PC-9 (cell line): Measurements from ENCODE around the gene PTPN13. TPM values are rescaled to one million over a fixed set of nuclear protein-coding genes. Genes with fewer than 3 reads are reported as not detected.

Experiments used
- BruUV-seq: library from RNA; stranded (reverse); fragments of 400-500 nt; replicated peaks from 2 replicates; lab custom pipeline; 2021; lab: Mats Ljungman, UMichigan
- CTCF ChIA-PET: fragments of 300-600 bp; sonication (Branson Sonifier 250); formaldehyde crosslinking; loops from one replicate; lab custom pipeline; 2022; ENCODE audit warnings: antibody characterized with exemption; lab: Charles Lee
- POLR2A ChIA-PET: fragments of 300-600 bp; sonication (Branson Sonifier 250); formaldehyde crosslinking; loops from one replicate; lab custom pipeline; 2022; ENCODE audit warnings: antibody characterized with exemption; ENCODE audit not compliant: unreplicated experiment; lab: Charles Lee
- DNase-seq, 2 experiments: peaks; one replicate each; pipeline versions ENCODE4 v3.0.0 to v3.0.0-alpha.2; 2015 to 2022; ENCODE audit warnings: mixed read lengths in 1 of 2
- H2AFZ ChIP-seq: fragments of 200-600 bp; sonication (generic); 2 replicates; pipeline ENCODE4 v1.8.1; 2017; ENCODE audit warnings: antibody characterized with exemption
- H3F3A ChIP-seq: fragments of 200-600 bp; sonication (generic); 2 replicates; pipeline ENCODE4 v1.8.1; 2017; ENCODE audit warnings: antibody characterized with exemption, mild to moderate bottlenecking, low read depth; ENCODE audit not compliant: insufficient read depth
- H3K27ac ChIP-seq: fragments of 200-600 bp; sonication (generic); 2 replicates; pipeline ENCODE4 v1.6.1; 2016; ENCODE audit warnings: mixed run types
- H3K27me3 ChIP-seq: fragments of 200-600 bp; sonication (generic); 2 replicates; pipeline ENCODE4 v1.6.1; 2016; ENCODE audit warnings: low read depth, mixed run types; ENCODE audit not compliant: insufficient read depth
- H3K36me3 ChIP-seq: fragments of 200-600 bp; sonication (generic); 2 replicates; pipeline ENCODE4 v1.6.1; 2016; ENCODE audit warnings: low read depth, mixed run types
- H3K4me1 ChIP-seq: fragments of 200-600 bp; sonication (generic); replicated peaks from 2 replicates; pipeline ENCODE4 v1.6.1; 2016; ENCODE audit warnings: mixed run types; ENCODE audit not compliant: insufficient read depth
- H3K4me2 ChIP-seq: fragments of 200-600 bp; sonication (generic); 2 replicates; pipeline ENCODE4 v1.6.1; 2017; ENCODE audit warnings: mixed run types
- H3K4me3 ChIP-seq: fragments of 200-600 bp; sonication (generic); 2 replicates; pipeline ENCODE4 v1.6.1; 2016; ENCODE audit warnings: mixed run types
- H3K79me2 ChIP-seq: fragments of 200-600 bp; sonication (generic); 2 replicates; pipeline ENCODE4 v1.6.1; 2017; ENCODE audit warnings: low read depth, mixed run types
- H3K9me2 ChIP-seq: fragments of 200-600 bp; sonication (generic); 2 replicates; pipeline ENCODE4 v1.8.1; 2017; ENCODE audit warnings: mild to moderate bottlenecking; ENCODE audit not compliant: insufficient read depth
- H3K9me3 ChIP-seq: fragments of 200-600 bp; sonication (generic); 2 replicates; pipeline ENCODE4 v1.8.1; 2016; ENCODE audit warnings: low read depth; ENCODE audit not compliant: insufficient read depth
- H4K20me1 ChIP-seq: fragments of 200-600 bp; sonication (generic); 2 replicates; pipeline ENCODE4 v1.8.1; 2017; ENCODE audit not compliant: insufficient read depth
- EZH2 ChIP-seq: fragments of 200-600 bp; sonication (generic); IDR thresholded peaks from 2 replicates; pipeline ENCODE4 v1.8.0; 2017; ENCODE audit warnings: antibody characterized with exemption, low read depth
- intact Hi-C: fragments of 100-400 bp; cut with micrococcal nuclease; formaldehyde crosslinking; loops from one replicate; pipeline ENCODE4 v1.10.0; 2022; ENCODE audit not compliant: unreplicated experiment
- total RNA-seq: library from RNA; stranded (reverse); gene quantifications from 2 replicates; pipeline ENCODE4 v1.2.3, GENCODE V29; 2021
- TF ChIP-seq, protein P1 (sequence below): fragments of 200-600 bp; sonication (generic); conservative IDR thresholded peaks from 2 replicates; pipeline ENCODE4 v1.6.1; 2017; ENCODE audit warnings: mixed run types, antibody characterized with exemption, mild to moderate bottlenecking, moderate library complexity

PTPN13 gene
- total RNA-seq, 1 experiment from 2014 or later: 6.9 TPM

DNA sequence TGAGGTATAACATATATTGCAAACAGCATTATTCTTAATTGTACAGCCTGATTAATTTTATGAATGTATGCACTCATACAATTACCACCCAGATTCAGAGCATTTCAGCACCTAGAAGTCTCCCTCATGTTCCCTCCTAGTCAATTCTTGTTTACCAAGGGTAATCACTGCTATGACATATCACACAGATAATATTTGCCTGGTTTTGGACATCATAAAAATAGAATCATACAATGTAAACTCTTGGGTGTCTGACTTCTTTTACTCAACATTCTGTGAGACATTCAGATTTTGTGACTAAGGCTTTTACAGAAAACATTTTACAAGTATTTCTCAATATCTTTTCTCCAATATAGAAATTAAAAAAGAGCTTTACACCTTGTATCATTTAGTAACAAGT, 66.9 kb downstream of the PTPN13 start:
- Histone ChIP-seq H3K36me3 (no peaks in the 10 kb centered on the region), H3K9me2 (no peaks in the 10 kb centered on the region), H3K4me3 (no peak overlapping the region), H3K4me1 (no peaks in the 10 kb centered on the region), H3K27ac (no peak overlapping the region), H3K9me3 (no peaks in the 10 kb centered on the region), H3K4me2 (no peak overlapping the region), H3K79me2 (no peaks in the 10 kb centered on the region), H3K27me3 (no peaks in the 10 kb centered on the region), H4K20me1 (no peaks in the 10 kb centered on the region), H2AFZ (no peak overlapping the region), H3F3A (no peaks in the 10 kb centered on the region)
- ChIA-PET CTCF (no interaction called here), POLR2A (no interaction called here)
- no peak for DNase-seq
- intact Hi-C loops: no loop called here
- BruUV-seq: no TSS peak
- no peak for TF ChIP-seq EZH2
- TF ChIP-seq, protein P1, sequence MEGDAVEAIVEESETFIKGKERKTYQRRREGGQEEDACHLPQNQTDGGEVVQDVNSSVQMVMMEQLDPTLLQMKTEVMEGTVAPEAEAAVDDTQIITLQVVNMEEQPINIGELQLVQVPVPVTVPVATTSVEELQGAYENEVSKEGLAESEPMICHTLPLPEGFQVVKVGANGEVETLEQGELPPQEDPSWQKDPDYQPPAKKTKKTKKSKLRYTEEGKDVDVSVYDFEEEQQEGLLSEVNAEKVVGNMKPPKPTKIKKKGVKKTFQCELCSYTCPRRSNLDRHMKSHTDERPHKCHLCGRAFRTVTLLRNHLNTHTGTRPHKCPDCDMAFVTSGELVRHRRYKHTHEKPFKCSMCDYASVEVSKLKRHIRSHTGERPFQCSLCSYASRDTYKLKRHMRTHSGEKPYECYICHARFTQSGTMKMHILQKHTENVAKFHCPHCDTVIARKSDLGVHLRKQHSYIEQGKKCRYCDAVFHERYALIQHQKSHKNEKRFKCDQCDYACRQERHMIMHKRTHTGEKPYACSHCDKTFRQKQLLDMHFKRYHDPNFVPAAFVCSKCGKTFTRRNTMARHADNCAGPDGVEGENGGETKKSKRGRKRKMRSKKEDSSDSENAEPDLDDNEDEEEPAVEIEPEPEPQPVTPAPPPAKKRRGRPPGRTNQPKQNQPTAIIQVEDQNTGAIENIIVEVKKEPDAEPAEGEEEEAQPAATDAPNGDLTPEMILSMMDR: no peak

DNA sequence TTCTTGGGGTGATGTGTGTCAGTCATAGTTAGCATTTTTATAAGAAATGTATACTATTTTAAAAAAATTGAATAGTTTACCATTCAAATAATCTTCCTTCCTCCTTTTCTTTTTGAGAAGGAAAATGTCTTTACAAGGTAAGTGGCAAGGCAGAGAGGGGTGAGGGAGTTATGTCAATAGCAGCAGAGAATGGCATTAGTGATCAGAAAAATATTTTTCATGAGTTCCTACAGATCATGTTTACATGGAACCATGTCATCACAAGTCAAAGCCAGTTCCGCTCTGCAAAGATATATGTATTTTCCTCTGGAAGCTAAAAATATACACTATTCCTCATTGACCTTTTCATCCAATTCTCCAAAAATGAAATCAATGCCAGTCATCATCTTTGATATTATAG, 67.3 kb downstream of the PTPN13 start:
- Histone ChIP-seq H3K4me1 (no peaks in the 10 kb centered on the region), H3F3A (no peaks in the 10 kb centered on the region), H3K9me3 (no peaks in the 10 kb centered on the region), H3K79me2 (no peaks in the 10 kb centered on the region), H3K36me3 (no peaks in the 10 kb centered on the region), H4K20me1 (no peaks in the 10 kb centered on the region), H3K27ac (no peak overlapping the region), H3K4me2 (no peak overlapping the region), H3K4me3 (no peak overlapping the region), H3K9me2 (no peaks in the 10 kb centered on the region), H2AFZ (no peak overlapping the region), H3K27me3 (no peaks in the 10 kb centered on the region)
- no TSS peak for BruUV-seq
- ChIA-PET CTCF (no interaction called here), POLR2A (no interaction called here)
- no peak for DNase-seq
- intact Hi-C loops: no loop called here
- TF ChIP-seq, protein P1: no peak
- no peak for TF ChIP-seq EZH2

DNA sequence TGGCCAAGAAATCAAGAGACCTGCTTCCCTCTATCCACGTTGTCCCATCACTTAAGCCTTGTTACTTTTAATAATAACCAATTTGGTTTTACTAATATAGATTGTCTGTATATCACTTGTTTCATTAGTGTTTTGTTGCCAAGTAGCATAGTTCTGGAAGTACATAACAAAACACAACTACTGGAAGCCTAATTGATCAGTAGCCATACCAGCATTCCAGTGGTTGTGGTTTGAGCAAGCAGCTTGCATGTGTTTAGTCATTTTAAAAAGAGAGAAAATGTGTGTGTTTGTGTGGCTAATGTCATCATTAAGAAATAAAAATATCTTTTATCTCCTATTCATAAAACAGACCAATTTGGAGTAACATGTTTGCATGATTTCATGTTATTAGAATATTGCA, 70.8 kb downstream of the PTPN13 start:
- no peak overlapping the region for H3K4me2 ChIP-seq
- ChIA-PET CTCF (no interaction called here), POLR2A (no interaction called here)
- H4K20me1 ChIP-seq: no peaks in the 10 kb centered on the region
- H3K4me3 ChIP-seq: no peak overlapping the region
- H3K4me1 ChIP-seq: no peaks in the 10 kb centered on the region
- no peak overlapping the region for H2AFZ ChIP-seq
- no peaks in the 10 kb centered on the region for H3K27me3 ChIP-seq
- no peak for DNase-seq
- H3K27ac ChIP-seq: no peak overlapping the region
- H3K9me3 ChIP-seq: no peaks in the 10 kb centered on the region
- H3K36me3 ChIP-seq: no peaks in the 10 kb centered on the region
- H3K9me2 ChIP-seq: no peaks in the 10 kb centered on the region
- no peaks in the 10 kb centered on the region for H3F3A ChIP-seq
- BruUV-seq: no TSS peak
- TF ChIP-seq, protein P1: no peak
- no peak for TF ChIP-seq EZH2
- H3K79me2 ChIP-seq: no peaks in the 10 kb centered on the region
- intact Hi-C loops: no loop called here
